Measurements from ENCODE around the gene CNDP2.

Gene CNDP2

GRCh38 chr18:74501386-74501785 is 5.2 kb downstream of the CNDP2 start:
- no peak for DNase-seq

GRCh38 chr18:74503137-74503536 is 7.0 kb downstream of the CNDP2 start:
- DNase-seq, result no peak

GRCh38 chr18:74505776-74506175 is 9.6 kb downstream of the CNDP2 start:
- no peak for DNase-seq

GRCh38 chr18:74506448-74507084 is 10.4 kb downstream of the CNDP2 start:
- no peak for DNase-seq

GRCh38 chr18:74507097-74507881 is 11.1 kb downstream of the CNDP2 start:
- no peak for DNase-seq

GRCh38 chr18:74507927-74508326 is 11.8 kb downstream of the CNDP2 start:
- DNase-seq, result no peak

- DNase-seq, result no peak
Observed at GRCh38 chr18:74508366-74508765, 12.2 kb downstream of the CNDP2 start.

GRCh38 chr18:74508821-74509225 is 12.7 kb downstream of the CNDP2 start:
- no peak for DNase-seq

- no peak for DNase-seq
Observed at GRCh38 chr18:74509856-74510769, 13.9 kb downstream of the CNDP2 start.

- DNase-seq, result no peak
Observed at GRCh38 chr18:74510770-74511095, 14.6 kb downstream of the CNDP2 start.

GRCh38 chr18:74511823-74512222 is 15.7 kb downstream of the CNDP2 start:
- DNase-seq, result no peak

GRCh38 chr18:74512321-74513053 is 16.3 kb downstream of the CNDP2 start:
- DNase-seq, result no peak

GRCh38 chr18:74513149-74513882 is 17.2 kb downstream of the CNDP2 start:
- DNase-seq, result no peak

GRCh38 chr18:74513883-74514205 is 17.7 kb downstream of the CNDP2 start:
- DNase-seq, result no peak

GRCh38 chr18:74514860-74515495 is 18.8 kb downstream of the CNDP2 start:
- no peak for DNase-seq

GRCh38 chr18:74515620-74516231 is 19.6 kb downstream of the CNDP2 start:
- no peak for DNase-seq

GRCh38 chr18:74516271-74517235 is 20.4 kb downstream of the CNDP2 start:
- no peak for DNase-seq

GRCh38 chr18:74517236-74517630 is 21.1 kb downstream of the CNDP2 start:
- DNase-seq, result no peak

- DNase-seq, result no peak
Observed at GRCh38 chr18:74518456-74519295, 22.5 kb downstream of the CNDP2 start.
